Mesothelial cell of epicardium (in vitro differentiated cells): ENCODE data around the gene PAF1. TPM values are rescaled to one million over a fixed set of nuclear protein-coding genes. Genes with fewer than 3 reads are reported as not detected.

Experiments
- DNase-seq, 2 experiments: peaks; one replicate each; pipeline ENCODE4 v3.0.0; 2021; ENCODE audit warnings: low spot score in 2 of 2; ENCODE audit not compliant: unreplicated experiment in 2 of 2
- H3K27ac Mint-ChIP-seq: 2 replicates; pipeline ENCODE4 v1.8.0; 2021; ENCODE audit warnings: mixed read lengths
- H3K27me3 Mint-ChIP-seq: 2 replicates; pipeline ENCODE4 v1.8.0; 2021; ENCODE audit warnings: low read depth, mixed read lengths
- H3K36me3 Mint-ChIP-seq: 2 replicates; pipeline ENCODE4 v1.8.0; 2021; ENCODE audit warnings: mixed read lengths
- H3K4me1 Mint-ChIP-seq: 2 replicates; pipeline ENCODE4 v1.8.0; 2021; ENCODE audit warnings: mixed read lengths
- H3K4me3 Mint-ChIP-seq: 2 replicates; pipeline ENCODE4 v1.8.0; 2021; ENCODE audit warnings: mild to moderate bottlenecking, moderate library complexity, mixed read lengths
- H3K9me3 Mint-ChIP-seq: 2 replicates; pipeline ENCODE4 v1.8.0; 2021; ENCODE audit warnings: mixed read lengths
- total RNA-seq: library from RNA; stranded (reverse); gene quantifications from 3 replicates; pipeline ENCODE4 v1.2.1, GENCODE V29; 2021
- TF ChIP-seq, protein P1 (sequence below): fragments of 200-600 bp; sonication (generic); IDR thresholded peaks from one replicate; pipeline ENCODE4 v1.5.0; 2021; ENCODE audit warnings: antibody characterized with exemption; ENCODE audit not compliant: unreplicated experiment

PAF1 gene
- total RNA-seq, 1 donor from 2014 or later = 41.4 TPM

GRCh38 chr19:39428283-39429112 lies 37.6 kb upstream of the PAF1 start:
- Mint-ChIP-seq H3K9me3 (no peaks in the 10 kb centered on the region), H3K4me3 (peak overlapping the region; percentile 40), H3K27ac (peak overlapping the region; percentile 99), H3K36me3 (peaks cover 27% of the 10 kb centered on the region), H3K4me1 (peaks cover 12% of the 10 kb centered on the region), H3K27me3 (no peaks in the 10 kb centered on the region)
- peak; percentile 42 to 70 for DNase-seq
- TF ChIP-seq, protein P1, sequence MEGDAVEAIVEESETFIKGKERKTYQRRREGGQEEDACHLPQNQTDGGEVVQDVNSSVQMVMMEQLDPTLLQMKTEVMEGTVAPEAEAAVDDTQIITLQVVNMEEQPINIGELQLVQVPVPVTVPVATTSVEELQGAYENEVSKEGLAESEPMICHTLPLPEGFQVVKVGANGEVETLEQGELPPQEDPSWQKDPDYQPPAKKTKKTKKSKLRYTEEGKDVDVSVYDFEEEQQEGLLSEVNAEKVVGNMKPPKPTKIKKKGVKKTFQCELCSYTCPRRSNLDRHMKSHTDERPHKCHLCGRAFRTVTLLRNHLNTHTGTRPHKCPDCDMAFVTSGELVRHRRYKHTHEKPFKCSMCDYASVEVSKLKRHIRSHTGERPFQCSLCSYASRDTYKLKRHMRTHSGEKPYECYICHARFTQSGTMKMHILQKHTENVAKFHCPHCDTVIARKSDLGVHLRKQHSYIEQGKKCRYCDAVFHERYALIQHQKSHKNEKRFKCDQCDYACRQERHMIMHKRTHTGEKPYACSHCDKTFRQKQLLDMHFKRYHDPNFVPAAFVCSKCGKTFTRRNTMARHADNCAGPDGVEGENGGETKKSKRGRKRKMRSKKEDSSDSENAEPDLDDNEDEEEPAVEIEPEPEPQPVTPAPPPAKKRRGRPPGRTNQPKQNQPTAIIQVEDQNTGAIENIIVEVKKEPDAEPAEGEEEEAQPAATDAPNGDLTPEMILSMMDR = no peak

- Mint-ChIP-seq H3K27me3 (no peaks in the 10 kb centered on the region), H3K27ac (peak overlapping the region; percentile 99), H3K9me3 (no peaks in the 10 kb centered on the region), H3K4me1 (peaks cover 12% of the 10 kb centered on the region), H3K36me3 (peaks cover 22% of the 10 kb centered on the region), H3K4me3 (no peak overlapping the region)
- TF ChIP-seq, protein P1 = no peak
- no peak for DNase-seq
Observed at GRCh38 chr19:39427707-39428106, 36.8 kb upstream of the PAF1 start.

GRCh38 chr19:39426170-39426569 lies 35.3 kb upstream of the PAF1 start:
- Mint-ChIP-seq H3K4me1 (peaks cover 12% of the 10 kb centered on the region), H3K9me3 (no peaks in the 10 kb centered on the region), H3K27me3 (no peaks in the 10 kb centered on the region), H3K4me3 (no peak overlapping the region), H3K36me3 (peaks cover 20% of the 10 kb centered on the region), H3K27ac (peak overlapping the region; percentile 1)
- no peak for DNase-seq
- TF ChIP-seq, protein P1 = no peak

- Mint-ChIP-seq H3K9me3 (no peaks in the 10 kb centered on the region), H3K36me3 (peaks cover 20% of the 10 kb centered on the region), H3K4me3 (no peak overlapping the region), H3K27me3 (no peaks in the 10 kb centered on the region), H3K27ac (peak overlapping the region; percentile 1), H3K4me1 (peaks cover 12% of the 10 kb centered on the region)
- TF ChIP-seq, protein P1 = no peak
- no peak for DNase-seq
Observed at GRCh38 chr19:39425744-39426143, 34.8 kb upstream of the PAF1 start.

DNA sequence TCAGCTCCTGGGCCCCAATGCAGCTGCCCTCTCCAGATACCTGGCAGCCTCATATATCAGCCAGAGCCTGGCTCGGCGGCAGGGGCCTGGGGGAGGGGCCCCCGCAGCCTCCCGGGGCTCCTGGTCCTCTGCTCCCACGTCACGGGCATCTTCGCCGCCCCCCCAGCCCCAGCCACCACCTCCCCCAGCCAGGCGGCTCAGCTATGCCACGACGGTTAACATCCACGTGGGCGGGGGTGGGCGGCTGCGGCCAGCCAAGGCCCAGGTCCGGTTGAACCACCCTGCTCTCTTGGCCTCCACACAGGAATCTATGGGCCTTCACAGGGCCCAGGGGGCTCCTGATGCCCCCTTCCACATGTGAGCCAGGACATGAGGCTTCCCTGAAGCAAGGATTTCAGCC lies 34.0 kb upstream of the PAF1 start:
- H3K27ac Mint-ChIP-seq = no peak overlapping the region
- peaks cover 12% of the 10 kb centered on the region for H3K4me1 Mint-ChIP-seq
- TF ChIP-seq, protein P1 = no peak
- no peaks in the 10 kb centered on the region for H3K9me3 Mint-ChIP-seq
- H3K36me3 Mint-ChIP-seq = peaks cover 26% of the 10 kb centered on the region
- H3K27me3 Mint-ChIP-seq = no peaks in the 10 kb centered on the region
- DNase-seq = no peak
- no peak overlapping the region for H3K4me3 Mint-ChIP-seq
